WI38 (cell line): Measurements from ENCODE around the gene VRK3.
"Not testable (repeated sequence)": the region's sequence is repeated elsewhere in the genome, so short reads cannot be mapped to it uniquely, and the experiment has no call there.

Experiments used
- H3K4me3 ChIP-seq: 2 replicates; pipeline ENCODE4 v1.5.1; 2011; ENCODE audit warnings: low read depth, mild to moderate bottlenecking, control low read depth, low read length
- TF ChIP-seq, protein P1 (sequence below): IDR thresholded peaks from 2 replicates; pipeline ENCODE4 v1.5.1; 2012; ENCODE audit warnings: low read depth, mild to moderate bottlenecking, control low read depth, low read length

VRK3 gene

DNA sequence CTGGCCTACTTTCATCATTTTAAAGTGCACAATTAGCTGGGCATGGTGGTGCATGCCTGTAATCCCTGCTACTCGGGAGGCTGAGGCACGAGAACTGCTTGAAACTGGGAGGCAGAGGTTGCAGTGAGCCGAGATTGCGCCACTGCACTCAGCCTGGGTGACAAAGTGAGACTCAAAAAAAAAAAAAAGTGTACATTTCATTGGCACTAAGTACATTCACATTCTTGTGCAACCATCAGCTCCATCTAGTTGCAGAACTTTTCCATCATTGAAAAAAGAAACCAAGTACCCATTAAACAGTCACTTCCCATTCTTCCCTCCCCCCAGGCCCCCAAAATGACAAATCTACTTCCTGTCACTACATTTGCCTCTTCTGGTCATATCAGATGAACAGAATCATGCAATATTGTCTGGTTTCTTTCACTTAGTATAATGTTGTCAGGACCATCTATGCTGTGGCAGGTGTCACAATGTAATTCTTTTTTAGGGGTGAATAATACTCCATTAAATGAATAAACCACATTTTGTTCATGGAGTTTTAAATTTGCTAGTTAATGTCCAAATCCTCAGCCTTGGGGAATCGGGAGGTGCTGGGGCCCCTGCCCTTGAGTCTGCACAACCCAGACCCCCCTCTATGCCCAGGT lies 56.8 kb downstream of the VRK3 start:
- TF ChIP-seq, protein P1, sequence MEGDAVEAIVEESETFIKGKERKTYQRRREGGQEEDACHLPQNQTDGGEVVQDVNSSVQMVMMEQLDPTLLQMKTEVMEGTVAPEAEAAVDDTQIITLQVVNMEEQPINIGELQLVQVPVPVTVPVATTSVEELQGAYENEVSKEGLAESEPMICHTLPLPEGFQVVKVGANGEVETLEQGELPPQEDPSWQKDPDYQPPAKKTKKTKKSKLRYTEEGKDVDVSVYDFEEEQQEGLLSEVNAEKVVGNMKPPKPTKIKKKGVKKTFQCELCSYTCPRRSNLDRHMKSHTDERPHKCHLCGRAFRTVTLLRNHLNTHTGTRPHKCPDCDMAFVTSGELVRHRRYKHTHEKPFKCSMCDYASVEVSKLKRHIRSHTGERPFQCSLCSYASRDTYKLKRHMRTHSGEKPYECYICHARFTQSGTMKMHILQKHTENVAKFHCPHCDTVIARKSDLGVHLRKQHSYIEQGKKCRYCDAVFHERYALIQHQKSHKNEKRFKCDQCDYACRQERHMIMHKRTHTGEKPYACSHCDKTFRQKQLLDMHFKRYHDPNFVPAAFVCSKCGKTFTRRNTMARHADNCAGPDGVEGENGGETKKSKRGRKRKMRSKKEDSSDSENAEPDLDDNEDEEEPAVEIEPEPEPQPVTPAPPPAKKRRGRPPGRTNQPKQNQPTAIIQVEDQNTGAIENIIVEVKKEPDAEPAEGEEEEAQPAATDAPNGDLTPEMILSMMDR: no peak
- H3K4me3 ChIP-seq: no peak overlapping the region

GRCh38 chr19:49960980-49961379 lies 64.2 kb downstream of the VRK3 start, which contains the start of gene SIGLEC11:
TSS of gene SIGLEC11 (minus strand) at chr19:49961172. CDS start at chr19:49961081, 91 bp downstream.
- H3K4me3 ChIP-seq: not testable (repeated sequence)

- not testable (repeated sequence) for H3K4me3 ChIP-seq
Measured at GRCh38 chr19:49959892-49960291, 65.3 kb downstream of the VRK3 start.

DNA sequence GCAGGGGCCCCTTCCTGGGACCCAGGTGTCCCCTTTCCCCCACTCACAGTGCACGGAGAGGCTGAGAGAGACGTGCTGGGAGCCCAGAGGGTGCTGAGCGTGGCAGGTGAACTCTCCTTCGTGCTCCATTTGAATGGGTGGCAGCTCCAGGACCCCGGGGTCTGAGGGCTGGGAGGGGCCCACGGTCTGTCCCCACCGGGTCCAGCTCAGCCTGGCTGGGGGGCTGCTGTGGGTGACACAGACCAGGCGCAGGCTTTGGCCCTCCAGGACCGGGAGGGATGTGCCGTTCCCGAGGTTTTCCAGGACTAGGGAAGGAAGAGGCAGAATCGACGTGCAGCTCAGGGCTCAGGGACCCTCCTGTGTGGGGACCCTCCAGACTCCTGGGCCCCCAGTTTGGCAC lies 66.6 kb downstream of the VRK3 start:
- not testable (repeated sequence) for H3K4me3 ChIP-seq

GRCh38 chr19:49958144-49958543 lies 67.0 kb downstream of the VRK3 start:
- H3K4me3 ChIP-seq: not testable (repeated sequence)

GRCh38 chr19:49957262-49957915 lies 67.8 kb downstream of the VRK3 start:
- TF ChIP-seq, protein P1: no peak
- H3K4me3 ChIP-seq: no peak overlapping the region

- no peak overlapping the region for H3K4me3 ChIP-seq
Measured at GRCh38 chr19:49956115-49956495, 69.1 kb downstream of the VRK3 start.

GRCh38 chr19:49954933-49955332 lies 70.2 kb downstream of the VRK3 start:
- no peak overlapping the region for H3K4me3 ChIP-seq
- TF ChIP-seq, protein P1: no peak

More at GRCh38 chr19:49956115-49956495, 69.1 kb downstream of the VRK3 start:
- TF ChIP-seq, protein P1: no peak

GRCh38 chr19:49954092-49954829 lies 70.9 kb downstream of the VRK3 start:
- no peak overlapping the region for H3K4me3 ChIP-seq
- TF ChIP-seq, protein P1: no peak
